Fibroblast of mammary gland (primary cell): ENCODE data around the gene ABCF2.

Experiments
- DNase-seq: peaks from one replicate; pipeline ENCODE4 v3.0.0-alpha.2; 2010; ENCODE audit warnings: low read depth
- H3K4me3 ChIP-seq: 2 replicates; pipeline ENCODE4 v1.5.1; 2011; ENCODE audit warnings: low read depth, mild to moderate bottlenecking, low read length, moderate library complexity; ENCODE audit not compliant: control insufficient read depth
- CTCF ChIP-seq: conservative IDR thresholded peaks from 2 replicates; pipeline ENCODE4 v1.5.1; 2011; ENCODE audit warnings: low read depth, low read length, inconsistent platforms; ENCODE audit not compliant: control insufficient read depth, insufficient read depth

The ABCF2 gene

GRCh38 chr7:151232091-151232916, 5.3 kb upstream of the ABCF2 start, which contains the start of gene CHPF2:
CHPF2 (plus strand) TSS chr7:151232483; CDS start chr7:151234012, 1,529 bp downstream.
- DNase-seq, result peak; percentile 80
- TF ChIP-seq CTCF, result no peak
- peak within 1 kb of the TSS; percentile 92 for H3K4me3 ChIP-seq

GRCh38 chr7:151231080-151231479, 4.1 kb upstream of the ABCF2 start:
- no peak for TF ChIP-seq CTCF
- DNase-seq, result no peak
- no peak overlapping the region for H3K4me3 ChIP-seq

- DNase-seq, result no peak
- no peak for TF ChIP-seq CTCF
- H3K4me3 ChIP-seq, result no peak overlapping the region
Measured at GRCh38 chr7:151229249-151229648, 2.2 kb upstream of the ABCF2 start.

GRCh38 chr7:151228024-151228866, 1.2 kb upstream of the ABCF2 start:
- no peak for TF ChIP-seq CTCF
- no peak for DNase-seq
- peak overlapping the region; percentile 93 for H3K4me3 ChIP-seq

GRCh38 chr7:151226560-151226874, 488 bp downstream of the ABCF2 start:
- DNase-seq, result no peak
- TF ChIP-seq CTCF, result no peak
- peak overlapping the region; percentile 93 for H3K4me3 ChIP-seq

- DNase-seq, result peak; percentile 40
- peak overlapping the region; percentile 93 for H3K4me3 ChIP-seq
- no peak for TF ChIP-seq CTCF
Measured at GRCh38 chr7:151225948-151226510, 976 bp downstream of the ABCF2 start.
